ENCODE data around the gene HOXD11.

The HOXD11 gene

DNA sequence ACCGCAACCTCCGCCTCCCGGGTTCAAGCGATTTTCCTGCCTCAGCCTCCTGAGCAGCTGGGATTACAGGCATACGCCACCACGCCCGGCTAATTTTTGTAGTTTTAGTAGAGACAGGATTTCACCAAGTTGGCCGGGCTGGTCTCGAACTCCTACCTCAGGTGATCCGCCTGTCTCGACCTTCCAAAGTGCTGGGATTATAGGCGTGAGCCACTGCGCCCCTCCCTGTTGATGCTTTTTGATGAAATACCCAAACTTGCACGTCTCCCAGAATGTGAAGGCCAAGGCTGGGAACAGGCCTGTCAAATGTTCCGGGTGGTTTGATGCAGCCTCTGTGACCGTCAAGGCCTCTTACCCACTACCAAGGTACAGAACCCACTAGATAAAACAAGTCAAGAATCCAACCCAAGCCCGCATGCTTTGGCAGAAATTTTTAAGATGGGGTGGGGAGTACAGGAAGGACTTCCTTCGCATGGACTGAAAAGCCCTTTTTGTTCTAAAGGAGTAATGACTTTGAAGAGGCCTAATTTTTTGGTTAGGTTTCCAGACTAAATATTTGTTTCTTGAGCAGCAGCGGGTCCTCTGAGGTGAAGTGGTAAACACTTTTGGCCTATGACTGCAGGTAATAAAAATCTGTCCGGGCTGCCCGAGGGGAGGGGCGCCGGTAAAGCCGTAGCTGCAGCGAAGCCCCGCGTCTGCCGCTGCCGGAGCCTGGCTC lies 19.6 kb upstream of the HOXD11 start:
- no peak for DNase-seq
- H3K27me3 ChIP-seq (ENCODE audit: insufficient read depth, low read length, poor library complexity) = no peaks in the 10 kb centered on the region
- TF ChIP-seq EZH2 (IDR thresholded peaks at IDR 0.05; ENCODE audit: borderline replicate concordance, low read depth, low read length, severe bottlenecking) = no peak
- TF ChIP-seq, protein P1, sequence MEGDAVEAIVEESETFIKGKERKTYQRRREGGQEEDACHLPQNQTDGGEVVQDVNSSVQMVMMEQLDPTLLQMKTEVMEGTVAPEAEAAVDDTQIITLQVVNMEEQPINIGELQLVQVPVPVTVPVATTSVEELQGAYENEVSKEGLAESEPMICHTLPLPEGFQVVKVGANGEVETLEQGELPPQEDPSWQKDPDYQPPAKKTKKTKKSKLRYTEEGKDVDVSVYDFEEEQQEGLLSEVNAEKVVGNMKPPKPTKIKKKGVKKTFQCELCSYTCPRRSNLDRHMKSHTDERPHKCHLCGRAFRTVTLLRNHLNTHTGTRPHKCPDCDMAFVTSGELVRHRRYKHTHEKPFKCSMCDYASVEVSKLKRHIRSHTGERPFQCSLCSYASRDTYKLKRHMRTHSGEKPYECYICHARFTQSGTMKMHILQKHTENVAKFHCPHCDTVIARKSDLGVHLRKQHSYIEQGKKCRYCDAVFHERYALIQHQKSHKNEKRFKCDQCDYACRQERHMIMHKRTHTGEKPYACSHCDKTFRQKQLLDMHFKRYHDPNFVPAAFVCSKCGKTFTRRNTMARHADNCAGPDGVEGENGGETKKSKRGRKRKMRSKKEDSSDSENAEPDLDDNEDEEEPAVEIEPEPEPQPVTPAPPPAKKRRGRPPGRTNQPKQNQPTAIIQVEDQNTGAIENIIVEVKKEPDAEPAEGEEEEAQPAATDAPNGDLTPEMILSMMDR (IDR thresholded peaks at IDR 0.05; ENCODE audit: borderline replicate concordance, extremely low read depth, low read length, poor library complexity, severe bottlenecking) = no peak
- no peak overlapping the region for H3K4me2 ChIP-seq (ENCODE audit: insufficient read depth, low read length)
- H3K9ac ChIP-seq (ENCODE audit: low read depth, low read length) = no peak overlapping the region
- H3K27ac ChIP-seq (ENCODE audit: low read length) = no peak overlapping the region
- peaks cover 9% of the 10 kb centered on the region for H3K4me1 ChIP-seq (ENCODE audit: insufficient read depth, low read length)
- no peak for ATAC-seq (ENCODE audit: insufficient read depth, low read depth)
- H3K79me2 ChIP-seq (ENCODE audit: insufficient read depth, low read length) = no peaks in the 10 kb centered on the region
- H4K20me1 ChIP-seq (ENCODE audit: insufficient read depth, low read length) = no peaks in the 10 kb centered on the region
- no peaks in the 10 kb centered on the region for H3K9me3 ChIP-seq (ENCODE audit: insufficient read depth, low read length, severe bottlenecking)
- H3K36me3 ChIP-seq (ENCODE audit: insufficient read depth, low read length) = no peaks in the 10 kb centered on the region
- H3K4me3 ChIP-seq (ENCODE audit: low read depth in 1 of 2, low read length in 2 of 2) = no peak overlapping the region
- H2AFZ ChIP-seq (ENCODE audit: low read depth, low read length) = no peak overlapping the region; the same call in 1 of the 2 replicates

DNA sequence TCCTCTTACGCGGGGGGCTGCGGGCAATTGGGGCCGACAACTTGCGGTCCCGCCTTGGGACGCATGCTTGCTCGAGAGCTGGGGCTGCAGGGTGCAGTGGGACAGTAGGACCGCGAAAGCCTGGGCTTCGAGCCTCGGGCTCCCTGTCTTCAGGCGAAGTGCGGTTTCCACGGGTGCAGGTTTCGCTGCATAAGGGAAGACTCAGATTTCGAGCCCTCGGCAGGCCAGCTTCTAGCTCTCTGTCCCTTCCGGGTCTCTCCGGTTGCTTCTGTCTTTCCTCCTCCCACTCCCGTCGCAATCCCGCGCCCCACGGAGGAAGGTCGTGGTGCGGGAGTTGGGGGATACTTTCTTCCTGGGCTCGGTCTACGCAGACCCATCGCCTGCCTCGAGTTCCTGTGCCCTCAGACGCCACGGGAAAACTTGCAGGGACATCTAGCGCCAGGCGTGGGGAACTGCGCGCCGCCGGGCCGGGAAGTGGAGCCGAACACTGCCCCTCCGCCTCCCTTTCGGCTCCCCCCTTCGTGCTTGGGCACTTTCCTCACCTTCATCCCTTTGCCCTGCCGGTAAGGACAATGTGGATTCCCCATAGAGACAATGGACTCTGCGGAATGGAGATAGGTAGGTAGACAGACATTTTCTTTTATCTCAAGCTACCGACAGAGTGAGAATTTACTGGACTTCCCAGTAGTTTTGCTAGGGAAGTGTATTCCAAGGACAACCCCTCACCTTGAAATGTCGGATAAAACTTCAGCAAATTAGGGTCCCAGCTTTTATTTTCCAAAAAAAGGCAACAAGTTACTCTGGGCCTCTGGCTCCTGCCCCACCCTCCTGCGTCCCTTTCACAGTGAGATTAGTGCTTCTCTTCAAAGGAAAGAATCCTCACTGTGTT lies 18.8 kb upstream of the HOXD11 start:
- peak; percentile 69 for ATAC-seq (ENCODE audit: insufficient read depth, low read depth)

DNA sequence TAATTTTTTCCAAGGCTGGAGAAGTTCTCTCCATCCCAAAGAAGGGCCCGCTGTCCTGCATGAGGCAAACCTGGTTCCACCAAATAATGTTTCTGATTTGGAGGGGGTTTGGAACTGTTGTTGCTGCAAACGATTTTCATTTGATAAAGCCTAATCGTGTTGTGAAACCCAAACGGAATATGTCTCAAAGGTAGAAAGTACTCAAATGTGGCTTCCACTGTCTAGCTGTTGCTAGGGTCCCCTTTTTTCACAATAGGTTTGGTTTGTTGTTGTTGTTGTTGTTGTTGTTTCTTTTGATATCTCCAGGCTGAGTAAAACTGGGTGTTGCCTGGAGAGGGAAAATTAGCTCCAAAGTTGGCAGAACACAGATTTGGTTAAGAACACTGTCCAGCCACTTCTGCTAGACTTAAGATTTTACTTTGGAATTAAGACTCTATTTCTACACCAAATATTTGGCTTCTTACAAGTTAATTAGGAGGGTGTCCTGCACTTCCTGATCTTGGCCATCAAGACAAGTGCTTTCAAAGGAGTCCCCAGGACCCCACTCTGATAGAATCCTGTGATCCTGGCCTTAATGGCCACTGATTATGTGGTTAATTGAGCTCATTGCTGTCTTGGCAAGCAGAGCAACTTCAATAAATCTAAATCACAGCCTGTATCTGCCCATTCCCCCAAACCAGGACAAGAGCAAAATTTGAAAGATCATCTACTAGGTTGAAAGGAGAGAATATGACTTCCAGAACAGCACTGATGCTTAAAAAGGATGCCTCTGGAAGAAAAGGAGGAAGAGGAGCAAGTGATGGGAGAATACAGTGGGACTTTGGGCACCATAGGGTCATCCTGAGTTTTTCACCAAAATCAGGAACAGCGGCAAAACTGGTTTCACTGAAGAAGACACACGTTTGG lies 17.9 kb upstream of the HOXD11 start:
- no peaks in the 10 kb centered on the region for H3K27me3 ChIP-seq (ENCODE audit: insufficient read depth, low read length, poor library complexity)
- DNase-seq = no peak
- no peaks in the 10 kb centered on the region for H4K20me1 ChIP-seq (ENCODE audit: insufficient read depth, low read length)
- peaks cover 20% of the 10 kb centered on the region for H3K4me1 ChIP-seq (ENCODE audit: insufficient read depth, low read length)
- peaks cover 12% of the 10 kb centered on the region for H3K79me2 ChIP-seq (ENCODE audit: insufficient read depth, low read length)
- H2AFZ ChIP-seq (ENCODE audit: low read depth, low read length) = no peak overlapping the region
- no peak for ATAC-seq (ENCODE audit: insufficient read depth, low read depth)
- H3K4me2 ChIP-seq (ENCODE audit: insufficient read depth, low read length) = no peak overlapping the region
- no peaks in the 10 kb centered on the region for H3K36me3 ChIP-seq (ENCODE audit: insufficient read depth, low read length)
- H3K9ac ChIP-seq (ENCODE audit: low read depth, low read length) = no peak overlapping the region
- no peaks in the 10 kb centered on the region for H3K9me3 ChIP-seq (ENCODE audit: insufficient read depth, low read length, severe bottlenecking)
- no peak overlapping the region for H3K27ac ChIP-seq (ENCODE audit: low read length)
- no peak for TF ChIP-seq EZH2 (IDR thresholded peaks at IDR 0.05; ENCODE audit: borderline replicate concordance, low read depth, low read length, severe bottlenecking)
- TF ChIP-seq, protein P1 (IDR thresholded peaks at IDR 0.05; ENCODE audit: borderline replicate concordance, extremely low read depth, low read length, poor library complexity, severe bottlenecking) = no peak
- no peak overlapping the region for H3K4me3 ChIP-seq (ENCODE audit: low read depth in 1 of 2, low read length in 2 of 2)

More for the DNA sequence above, 18.8 kb upstream of the HOXD11 start:
- no peak for TF ChIP-seq EZH2 (IDR thresholded peaks at IDR 0.05; ENCODE audit: borderline replicate concordance, low read depth, low read length, severe bottlenecking)
- TF ChIP-seq, protein P1 (IDR thresholded peaks at IDR 0.05; ENCODE audit: borderline replicate concordance, extremely low read depth, low read length, poor library complexity, severe bottlenecking) = peak; percentile 77
- H3K4me3 ChIP-seq (ENCODE audit: low read depth in 1 of 2, low read length in 2 of 2) = no peak overlapping the region
- H3K4me1 ChIP-seq (ENCODE audit: insufficient read depth, low read length) = peaks cover 11% of the 10 kb centered on the region
- peaks cover 3% of the 10 kb centered on the region for H3K79me2 ChIP-seq (ENCODE audit: insufficient read depth, low read length)
- H2AFZ ChIP-seq (ENCODE audit: low read depth, low read length) = peak overlapping the region; percentile 41
- no peaks in the 10 kb centered on the region for H3K27me3 ChIP-seq (ENCODE audit: insufficient read depth, low read length, poor library complexity)
- H3K9ac ChIP-seq (ENCODE audit: low read depth, low read length) = no peak overlapping the region
- no peaks in the 10 kb centered on the region for H3K36me3 ChIP-seq (ENCODE audit: insufficient read depth, low read length)
- no peak overlapping the region for H3K27ac ChIP-seq (ENCODE audit: low read length)
- no peaks in the 10 kb centered on the region for H3K9me3 ChIP-seq (ENCODE audit: insufficient read depth, low read length, severe bottlenecking)
- peak; percentile 65 for DNase-seq
- no peaks in the 10 kb centered on the region for H4K20me1 ChIP-seq (ENCODE audit: insufficient read depth, low read length)
- peak overlapping the region; percentile 36; the same call in 1 of the 2 replicates for H3K4me2 ChIP-seq (ENCODE audit: insufficient read depth, low read length)

All from DND-41 (cell line).